NCI-H187 treated with DMSO at 0.1 percent for 48 hours (cell line): ENCODE data around the gene CD300A.

Source experiments
- DNase-seq: peaks from one replicate; lab custom pipeline; 2025; lab: John Stamatoyannopoulos, UW

The CD300A gene

GRCh38 chr17:74454197-74455024, 12.0 kb upstream of the CD300A start:
- no peak for DNase-seq

GRCh38 chr17:74455025-74455545, 11.3 kb upstream of the CD300A start:
- no peak for DNase-seq

GRCh38 chr17:74455821-74456220, 10.6 kb upstream of the CD300A start:
- no peak for DNase-seq

DNA sequence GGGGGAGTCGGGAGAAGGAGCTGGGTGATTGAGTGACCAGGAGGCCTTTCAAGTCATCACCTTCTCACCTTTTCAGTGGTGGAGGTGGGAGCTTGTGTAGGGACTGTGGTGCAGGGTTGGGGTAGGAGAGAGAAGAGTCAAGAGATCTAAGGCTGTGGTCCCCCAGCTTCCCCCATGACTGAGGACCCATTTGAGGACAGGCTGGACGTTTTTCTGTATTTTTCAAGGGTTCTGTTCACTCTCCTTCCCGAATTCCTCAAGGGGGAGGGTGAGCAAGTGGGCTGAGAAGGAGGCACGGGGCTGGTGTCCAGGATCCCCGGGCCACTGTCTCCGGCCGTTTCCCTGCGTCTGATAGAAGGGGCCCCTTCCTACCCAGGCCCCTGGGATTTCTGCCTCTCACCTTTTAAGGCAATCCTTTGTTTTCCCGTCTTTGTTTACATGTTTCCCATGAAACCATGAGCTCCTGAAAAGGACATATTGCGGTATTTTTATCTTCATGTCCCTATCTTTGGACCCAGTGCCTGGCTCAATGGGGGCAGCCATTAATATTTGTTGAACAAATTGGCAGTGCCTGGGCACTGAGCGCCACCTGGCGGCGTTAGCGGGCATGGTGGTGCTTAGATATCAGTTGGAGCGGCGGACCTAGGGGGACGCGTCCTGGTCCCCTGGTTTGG, 9.2 kb upstream of the CD300A start:
- no peak for DNase-seq

GRCh38 chr17:74457820-74458166, 8.6 kb upstream of the CD300A start:
- no peak for DNase-seq

DNA sequence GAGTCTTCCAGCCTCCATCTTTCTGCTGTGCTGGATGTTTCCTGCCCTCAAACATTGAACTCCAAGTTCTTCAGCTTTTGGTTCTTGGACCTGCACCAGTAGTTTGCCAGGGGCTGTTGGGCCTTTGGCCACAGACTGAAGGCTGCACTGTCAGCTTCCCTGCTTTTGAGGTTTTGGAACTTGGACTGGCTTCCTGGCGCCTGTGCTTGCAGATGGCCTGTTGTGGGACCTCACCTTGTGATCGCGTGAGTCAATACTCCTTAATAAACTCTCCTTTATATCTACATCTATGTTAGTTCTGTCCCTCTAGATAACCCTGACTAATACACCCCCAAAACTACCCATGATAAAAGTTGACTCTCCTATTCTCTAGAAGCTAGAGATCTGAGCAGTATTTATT, 7.6 kb upstream of the CD300A start:
- no peak for DNase-seq

DNA sequence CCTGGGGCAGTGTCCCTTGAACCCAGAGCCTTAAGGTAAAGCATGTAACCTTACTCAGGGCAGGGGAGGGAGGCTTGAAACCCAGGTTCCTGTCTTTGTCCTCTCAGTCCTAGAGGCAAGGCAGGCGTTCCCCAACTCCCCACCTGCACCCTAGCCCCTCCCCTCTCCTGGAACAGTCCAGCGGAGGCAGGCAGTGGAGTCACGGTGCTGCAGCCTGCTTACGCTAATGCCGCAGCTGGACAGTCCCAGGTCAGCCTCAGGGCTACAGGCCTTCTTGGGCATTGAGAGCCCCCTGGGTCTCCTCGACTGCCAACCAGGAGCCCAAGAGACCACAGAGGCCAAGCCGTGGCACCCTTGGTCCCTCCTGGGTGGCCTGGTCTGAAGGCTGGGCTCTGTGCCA, 6.8 kb upstream of the CD300A start:
- DNase-seq, result no peak

DNA sequence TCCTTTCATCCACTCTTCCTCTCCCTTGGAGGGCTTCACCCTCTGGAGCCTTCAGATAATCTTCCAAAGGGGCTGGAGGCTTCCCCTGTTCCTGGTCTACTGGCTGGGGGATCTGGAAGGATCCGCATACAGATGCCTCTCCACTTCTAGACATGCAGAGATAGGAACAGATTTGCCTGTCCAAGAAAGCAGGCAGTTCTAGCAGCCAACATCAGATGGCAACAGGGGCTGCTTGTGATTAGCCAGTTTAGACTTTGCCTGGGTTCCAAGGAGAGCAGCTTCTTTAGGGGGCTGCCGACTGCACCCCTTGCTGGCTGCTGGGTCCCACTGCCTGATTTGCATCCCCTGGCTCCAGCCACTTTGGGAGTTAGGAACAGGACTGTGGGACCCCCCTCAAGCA, 6.2 kb upstream of the CD300A start:
- DNase-seq, result no peak

- DNase-seq, result no peak
Measured at GRCh38 chr17:74460996-74461395, 5.4 kb upstream of the CD300A start.

GRCh38 chr17:74461611-74462010, 4.8 kb upstream of the CD300A start:
- no peak for DNase-seq

DNA sequence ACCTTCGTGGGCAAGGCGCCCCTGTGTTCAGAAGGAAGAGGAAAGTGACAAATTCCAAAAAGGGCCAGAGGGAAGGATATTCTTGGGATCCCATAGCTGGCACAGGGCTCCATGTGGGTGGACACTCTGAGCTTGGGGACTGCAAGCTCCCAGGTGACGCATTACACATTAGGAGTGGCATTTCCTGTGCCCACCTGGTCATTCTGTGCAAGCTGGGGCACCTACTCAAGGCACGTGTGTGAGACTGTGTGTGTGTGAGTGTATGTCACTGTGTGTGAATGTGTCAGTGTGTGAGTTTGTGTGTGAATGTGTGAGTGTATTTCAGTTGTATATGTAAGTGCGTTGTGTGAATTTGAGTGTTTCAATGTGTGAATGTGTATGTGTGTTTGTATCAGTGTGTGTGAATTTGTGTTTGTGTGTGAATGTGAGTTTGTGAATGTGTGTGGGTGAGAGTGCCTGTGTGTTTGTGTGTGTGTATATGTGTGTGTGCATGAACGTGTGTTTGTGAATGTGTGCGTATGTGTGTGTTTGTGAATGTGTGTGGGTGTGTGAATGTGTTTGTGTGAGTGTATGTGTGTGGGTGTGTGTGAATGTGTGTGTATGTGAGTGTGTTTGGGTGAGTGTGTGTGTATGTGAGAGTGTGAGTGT, 1.6 kb upstream of the CD300A start:
- DNase-seq, result no peak

DNA sequence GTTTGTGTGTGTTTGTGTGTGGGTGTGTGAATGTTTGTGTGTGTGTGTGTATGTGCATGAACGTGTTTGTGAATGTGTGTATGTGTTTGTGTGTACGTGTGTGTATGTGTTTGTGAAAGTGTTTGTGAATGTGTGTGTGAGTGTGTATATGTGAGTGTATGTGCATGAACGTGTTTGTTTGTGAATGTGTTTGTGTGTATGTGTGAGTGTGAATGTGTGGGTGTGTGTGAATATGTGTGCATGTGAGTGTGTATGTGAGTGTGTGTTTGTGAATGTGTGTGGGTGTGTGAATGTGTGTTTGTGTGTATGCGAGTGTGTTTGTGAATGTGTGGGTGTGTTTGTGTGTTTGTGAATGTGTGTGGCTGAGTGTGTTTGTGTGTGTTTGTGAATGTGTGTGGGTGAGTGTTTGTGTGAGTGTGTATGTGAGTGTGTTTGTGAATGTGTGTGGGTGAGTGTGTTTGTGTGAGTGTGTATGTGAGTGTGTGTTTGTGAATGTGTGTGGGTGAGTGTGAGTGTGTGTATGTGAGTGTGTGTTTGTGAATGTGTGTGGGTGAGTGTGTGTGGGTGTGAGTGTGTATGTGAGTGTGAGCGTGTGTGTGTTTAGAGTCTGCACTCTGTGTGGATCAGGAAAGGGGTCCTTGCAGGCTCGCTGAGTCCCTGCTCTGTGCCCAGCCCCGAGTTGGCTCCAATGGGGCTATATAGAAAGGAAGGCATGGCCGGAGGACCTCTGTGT, 890 bp upstream of the CD300A start:
- DNase-seq, result no peak

DNA sequence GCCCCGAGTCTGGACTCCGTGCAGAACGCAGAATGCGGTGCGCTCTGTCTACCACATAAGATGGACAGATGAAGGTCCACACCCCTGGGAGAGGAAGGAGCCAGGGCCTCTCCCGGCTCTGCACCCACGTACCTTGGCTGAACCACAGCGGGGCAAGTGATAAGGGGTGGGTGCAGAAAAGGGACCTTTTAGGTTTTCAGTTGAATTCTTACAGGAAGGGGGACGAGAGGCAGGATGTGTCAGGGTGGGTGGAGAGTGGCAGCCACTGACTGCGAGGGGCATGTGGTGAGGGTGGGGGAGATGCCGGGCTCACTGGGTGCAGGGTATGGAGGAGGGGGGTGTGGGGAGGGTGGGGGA, 372 bp downstream of the CD300A start:
- DNase-seq, result no peak

DNA sequence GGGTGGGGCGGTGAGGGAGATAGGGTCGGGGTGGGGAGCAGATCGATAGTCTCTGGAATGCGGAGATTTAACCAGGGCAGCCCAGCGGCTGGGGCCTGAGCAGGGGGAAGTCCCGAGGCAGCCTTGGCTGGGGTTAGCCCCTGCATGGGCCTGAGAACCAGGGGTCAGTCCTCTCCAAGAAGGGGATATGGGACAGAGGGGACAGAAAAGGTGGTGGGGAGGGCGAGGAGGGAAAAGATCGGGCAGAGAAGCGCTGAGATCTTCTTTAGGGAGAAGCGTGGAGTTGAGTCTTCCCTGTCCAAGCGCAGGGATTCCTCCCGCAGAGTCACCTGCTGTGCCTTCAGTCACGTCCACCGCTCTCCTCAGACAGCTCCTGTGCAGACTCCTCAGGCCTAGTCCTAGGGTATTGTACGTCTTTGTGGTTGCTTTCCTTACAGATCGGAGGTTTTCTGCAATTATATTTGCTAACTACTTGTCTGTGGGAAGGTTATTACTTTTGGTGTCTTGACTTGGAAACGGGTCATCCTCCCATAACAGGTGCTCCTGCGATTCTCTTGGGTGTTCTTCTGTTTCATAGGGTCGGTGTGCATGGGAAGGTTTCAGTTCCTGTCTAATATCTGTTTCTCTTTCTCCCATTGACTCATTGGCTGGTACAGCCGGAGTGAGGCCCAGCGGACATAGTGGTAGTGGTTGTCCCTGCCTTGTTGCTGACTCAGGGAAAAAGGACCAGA, 952 bp downstream of the CD300A start:
- DNase-seq, result no peak

DNA sequence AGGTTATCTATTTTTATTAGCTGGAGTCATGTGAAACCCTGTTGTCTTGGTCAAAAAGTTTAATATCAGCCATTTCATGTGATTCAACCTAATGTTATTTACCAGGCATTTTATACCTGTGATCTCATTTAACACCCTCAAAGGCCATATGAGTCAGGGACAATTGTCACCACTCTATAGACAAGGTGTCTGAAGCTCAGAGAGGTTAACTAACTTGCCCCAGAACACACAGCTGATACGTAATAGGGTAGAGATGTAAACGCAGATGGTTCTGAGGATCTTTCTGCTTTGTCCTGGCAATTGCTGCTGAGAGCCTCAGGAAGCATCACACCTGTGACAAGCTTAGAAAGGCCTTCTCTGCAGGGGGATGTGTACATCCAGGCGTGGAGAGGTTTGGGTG, 4.9 kb downstream of the CD300A start:
- no peak for DNase-seq

GRCh38 chr17:74472890-74473289, 6.5 kb downstream of the CD300A start:
- DNase-seq, result no peak

- no peak for DNase-seq
Measured at GRCh38 chr17:74473294-74473693, 6.9 kb downstream of the CD300A start.

- no peak for DNase-seq
Measured at GRCh38 chr17:74474043-74474792, 7.8 kb downstream of the CD300A start.

DNA sequence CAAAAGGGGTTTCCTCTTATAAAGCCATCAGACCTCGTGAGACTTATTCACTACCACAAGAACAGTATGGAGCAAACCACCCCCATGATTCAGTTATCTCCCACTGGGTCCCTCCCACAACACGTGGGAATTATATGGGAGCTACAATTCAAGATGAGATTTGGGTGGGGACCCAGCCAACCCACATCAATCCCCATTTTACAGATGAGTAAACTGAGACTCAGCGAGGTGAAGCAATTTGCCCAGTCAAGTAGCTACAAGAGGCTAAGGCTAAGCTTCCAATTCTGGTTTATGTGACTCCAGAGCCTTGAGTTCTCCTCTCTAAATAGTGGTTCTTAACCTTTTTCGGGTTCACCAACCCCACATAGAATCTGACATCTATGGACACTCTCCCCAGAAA, 8.8 kb downstream of the CD300A start:
- DNase-seq, result no peak

GRCh38 chr17:74477411-74477810, 11.0 kb downstream of the CD300A start:
- DNase-seq, result no peak
